GM06990 (cell line): ENCODE data around the gene ASTL.
A peak's percentile ranks its signal among the peaks of the same experiment; 100 is the strongest.

Source experiments
- DNase-seq: peaks from one replicate; pipeline ENCODE4 v3.0.0-alpha.2; 2011; ENCODE audit not compliant: insufficient read length; ENCODE audit errors: extremely low read depth
- H3K27me3 ChIP-seq: replicated peaks from 2 replicates; pipeline ENCODE4 v1.6.0; 2011; ENCODE audit warnings: low read length; ENCODE audit not compliant: control insufficient read depth, insufficient read depth
- H3K36me3 ChIP-seq: 2 replicates; pipeline ENCODE4 v1.5.1; 2011; ENCODE audit warnings: low read length; ENCODE audit not compliant: control insufficient read depth, insufficient read depth
- H3K4me3 ChIP-seq: replicated peaks from 2 replicates; pipeline ENCODE4 v1.5.1; 2011; ENCODE audit warnings: low read depth, mild to moderate bottlenecking, control low read depth, low read length
- TF ChIP-seq, protein P1 (sequence below): IDR thresholded peaks from 2 replicates; pipeline ENCODE4 v1.5.1; 2011; ENCODE audit warnings: low read length, control low read depth, mild to moderate bottlenecking, inconsistent platforms; ENCODE audit not compliant: insufficient read depth, poor library complexity, severe bottlenecking

The ASTL gene

DNA sequence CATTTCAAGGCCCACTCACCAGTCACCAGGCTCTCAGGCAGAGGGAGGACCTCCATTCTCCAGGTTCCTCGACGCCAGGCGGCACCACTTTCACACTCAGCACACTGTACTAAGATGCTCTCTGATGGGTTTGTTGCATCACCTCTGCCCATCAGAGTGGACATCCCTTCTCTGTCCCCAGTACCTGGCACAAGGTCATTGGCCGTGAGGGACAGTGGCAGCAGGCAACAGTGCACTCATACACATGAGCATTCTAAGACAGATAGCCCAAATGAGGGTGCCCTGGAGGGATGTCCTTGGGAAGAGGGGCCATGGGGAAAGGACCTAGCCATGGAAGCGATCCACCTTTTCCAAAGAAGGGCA, 18.9 kb downstream of the ASTL start:
- peaks cover 4% of the 10 kb centered on the region; the same call in 1 of the 2 replicates for H3K27me3 ChIP-seq
- no peak for DNase-seq
- TF ChIP-seq, protein P1, sequence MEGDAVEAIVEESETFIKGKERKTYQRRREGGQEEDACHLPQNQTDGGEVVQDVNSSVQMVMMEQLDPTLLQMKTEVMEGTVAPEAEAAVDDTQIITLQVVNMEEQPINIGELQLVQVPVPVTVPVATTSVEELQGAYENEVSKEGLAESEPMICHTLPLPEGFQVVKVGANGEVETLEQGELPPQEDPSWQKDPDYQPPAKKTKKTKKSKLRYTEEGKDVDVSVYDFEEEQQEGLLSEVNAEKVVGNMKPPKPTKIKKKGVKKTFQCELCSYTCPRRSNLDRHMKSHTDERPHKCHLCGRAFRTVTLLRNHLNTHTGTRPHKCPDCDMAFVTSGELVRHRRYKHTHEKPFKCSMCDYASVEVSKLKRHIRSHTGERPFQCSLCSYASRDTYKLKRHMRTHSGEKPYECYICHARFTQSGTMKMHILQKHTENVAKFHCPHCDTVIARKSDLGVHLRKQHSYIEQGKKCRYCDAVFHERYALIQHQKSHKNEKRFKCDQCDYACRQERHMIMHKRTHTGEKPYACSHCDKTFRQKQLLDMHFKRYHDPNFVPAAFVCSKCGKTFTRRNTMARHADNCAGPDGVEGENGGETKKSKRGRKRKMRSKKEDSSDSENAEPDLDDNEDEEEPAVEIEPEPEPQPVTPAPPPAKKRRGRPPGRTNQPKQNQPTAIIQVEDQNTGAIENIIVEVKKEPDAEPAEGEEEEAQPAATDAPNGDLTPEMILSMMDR: no peak
- no peak overlapping the region for H3K4me3 ChIP-seq
- no peaks in the 10 kb centered on the region for H3K36me3 ChIP-seq

DNA sequence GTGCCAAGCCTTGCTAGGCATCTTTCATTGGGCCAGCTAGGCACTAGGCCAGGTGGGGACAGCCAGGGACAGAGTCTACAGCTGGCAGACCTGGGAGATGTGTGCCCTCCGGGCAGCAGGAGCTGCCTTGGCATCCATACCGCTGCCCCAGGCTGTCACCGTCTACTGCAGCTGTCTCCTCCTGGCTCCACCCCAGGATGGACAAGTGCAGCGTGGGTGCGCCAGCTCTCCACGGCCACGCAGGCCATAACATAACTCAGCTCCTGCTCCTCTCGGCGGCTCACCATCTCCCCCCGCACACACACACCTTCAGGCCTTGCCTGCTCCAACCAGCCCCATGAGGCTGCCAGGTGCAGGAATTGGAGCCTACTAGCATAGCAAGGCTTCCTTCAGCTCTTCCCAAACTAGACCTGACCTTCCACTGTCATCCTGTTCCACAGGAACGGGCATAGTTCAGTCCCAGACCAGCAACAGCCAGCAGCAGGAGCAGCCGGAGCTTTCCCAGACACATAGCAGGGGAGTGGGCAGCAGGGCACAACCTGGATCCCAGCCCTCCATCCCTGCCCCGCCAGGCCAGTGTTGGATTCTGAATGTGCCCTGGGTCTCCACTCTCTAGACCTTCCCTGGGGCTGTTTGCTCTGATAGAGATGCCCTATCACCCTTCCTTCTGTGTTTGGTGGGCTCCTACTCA, 19.5 kb downstream of the ASTL start:
- TF ChIP-seq, protein P1: no peak
- no peak for DNase-seq
- Histone ChIP-seq H3K36me3 (no peaks in the 10 kb centered on the region), H3K4me3 (no peak overlapping the region), H3K27me3 (peaks cover 4% of the 10 kb centered on the region; the same call in 1 of the 2 replicates)

DNA sequence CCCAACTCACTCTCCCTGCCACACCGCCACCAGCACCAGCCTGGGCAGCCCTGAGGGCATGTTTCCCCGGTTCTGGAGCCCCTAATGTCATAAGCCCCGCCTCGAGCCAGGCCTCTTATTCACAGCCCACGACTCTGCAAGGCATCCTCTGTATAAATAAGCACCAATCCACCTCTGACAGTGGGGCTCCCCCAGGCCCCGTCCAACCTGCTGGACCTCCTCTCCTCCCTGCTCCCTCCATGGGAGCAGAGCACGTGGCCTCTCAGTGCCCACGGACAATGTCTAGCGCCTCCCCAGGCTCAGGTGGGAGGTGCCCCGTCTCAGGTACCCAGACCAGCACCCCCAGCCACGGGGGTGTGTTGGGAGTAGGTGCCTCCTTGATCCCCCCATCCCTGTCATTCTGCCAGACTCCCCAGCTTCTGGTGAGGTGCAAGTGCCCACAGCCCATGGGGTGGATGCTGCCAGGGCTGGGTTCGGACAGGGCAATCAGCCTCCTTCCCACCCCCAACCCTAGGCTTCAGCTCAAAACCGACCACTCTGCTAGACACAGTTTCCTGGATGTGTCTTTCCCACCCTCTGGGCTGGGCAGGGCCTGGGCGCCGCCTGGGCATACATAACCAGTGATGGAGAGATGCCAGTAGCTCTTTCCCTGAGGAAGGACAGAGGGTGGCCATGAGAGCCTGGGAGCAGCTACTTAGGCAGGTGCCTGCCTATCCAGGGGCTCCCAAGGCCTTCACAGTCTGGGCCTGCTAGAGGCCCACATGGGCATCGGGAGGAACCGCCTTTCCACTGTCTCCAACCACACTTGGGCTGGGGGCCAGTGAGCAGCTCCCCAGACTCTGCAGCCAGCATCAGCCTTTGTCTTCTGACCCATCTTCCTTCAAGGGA, 20.4 kb downstream of the ASTL start:
- Histone ChIP-seq H3K36me3 (no peaks in the 10 kb centered on the region), H3K27me3 (peaks cover 4% of the 10 kb centered on the region; the same call in 1 of the 2 replicates), H3K4me3 (no peak overlapping the region)
- TF ChIP-seq, protein P1: peak; percentile 31
- DNase-seq: no peak

DNA sequence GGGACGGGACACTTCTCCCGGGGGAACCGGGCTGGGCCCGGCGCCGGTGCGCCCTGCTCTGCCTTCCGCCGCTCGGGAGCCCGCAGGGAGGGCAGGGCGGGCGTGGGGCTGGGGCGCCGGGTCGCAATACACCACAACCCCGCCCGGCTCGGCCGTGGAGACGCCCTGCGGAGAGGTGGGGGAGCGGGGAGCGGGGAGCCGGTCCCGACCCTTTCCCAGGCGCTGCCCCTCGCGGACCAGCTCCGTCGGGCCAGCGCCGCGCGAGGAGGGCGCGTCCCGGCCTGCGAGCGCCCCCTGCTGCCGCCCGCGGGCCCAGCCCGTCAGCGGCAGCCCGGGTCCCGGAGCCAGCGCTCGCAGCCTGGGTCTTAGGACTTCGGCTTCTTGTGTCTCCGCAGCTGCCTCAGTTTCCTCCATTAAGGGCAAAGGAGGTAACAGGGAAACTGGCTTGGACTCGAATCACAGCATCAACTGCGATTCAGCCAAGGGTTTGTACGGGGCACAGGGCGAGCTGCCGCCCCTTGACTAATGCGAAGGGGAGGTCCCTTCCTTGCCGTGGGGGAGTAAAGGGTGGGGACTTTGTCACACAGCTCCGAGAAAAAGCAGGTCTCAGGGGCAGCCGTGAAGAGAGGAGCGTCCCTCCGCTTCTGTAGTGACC, 21.3 kb downstream of the ASTL start:
- H3K27me3 ChIP-seq: peaks cover 3% of the 10 kb centered on the region; the same call in 1 of the 2 replicates
- peak; percentile 72 for DNase-seq
- H3K36me3 ChIP-seq: no peaks in the 10 kb centered on the region
- TF ChIP-seq, protein P1: peak; percentile 40
- peak overlapping the region; percentile 57 for H3K4me3 ChIP-seq

DNA sequence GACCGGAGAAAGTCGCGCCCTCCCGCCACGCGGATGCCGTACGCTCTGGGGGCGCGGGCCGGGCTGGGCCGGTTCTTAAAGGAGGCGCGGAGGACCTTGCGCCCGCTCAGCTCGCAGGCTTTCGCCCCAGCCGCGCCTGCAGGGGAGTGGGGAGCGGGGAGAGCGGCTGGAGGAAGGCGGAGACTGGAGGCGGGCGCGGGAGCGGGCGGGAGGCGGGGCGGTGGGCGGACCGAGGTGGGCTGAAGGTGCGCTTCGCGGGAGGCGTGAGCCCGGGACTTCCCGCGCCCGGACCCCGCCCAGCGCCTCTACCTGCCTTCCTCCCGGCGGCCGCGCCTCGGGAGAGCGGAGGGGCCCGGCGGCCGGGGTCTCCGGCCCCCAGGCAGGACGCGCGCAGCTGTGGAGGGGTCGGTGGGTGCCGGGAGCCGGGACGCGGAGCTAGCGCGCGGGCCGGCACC, 21.9 kb downstream of the ASTL start, which contains the start of gene ADRA2B:
TSS of gene ADRA2B (minus strand) at position 148 of the 455 bp plus-strand sequence. CDS start 422 bp downstream, outside the sequence.
- peak; percentile 80 for DNase-seq
- TF ChIP-seq, protein P1: no peak
- Histone ChIP-seq H3K27me3 (no peaks in the 10 kb centered on the region; the same call in 1 of the 2 replicates), H3K4me3 (peak within 1 kb of the TSS; percentile 57), H3K36me3 (no peaks in the 10 kb centered on the region)
